ENCODE data around the gene OSBPL2.

Gene OSBPL2

GRCh38 chr20:62258499-62259293 is 20.4 kb downstream of the OSBPL2 start:
- DNase-seq (ENCODE audit: low spot score) = no peak

GRCh38 chr20:62259294-62259565 is 20.9 kb downstream of the OSBPL2 start:
- DNase-seq (ENCODE audit: low spot score) = no peak

GRCh38 chr20:62262064-62262463 is 23.7 kb downstream of the OSBPL2 start:
- DNase-seq (ENCODE audit: low spot score) = no peak

GRCh38 chr20:62263396-62263795 is 25.1 kb downstream of the OSBPL2 start:
- DNase-seq (ENCODE audit: low spot score) = no peak

- no peak for DNase-seq (ENCODE audit: low spot score)
These were observed 27.0 kb downstream of the OSBPL2 start for GRCh38 chr20:62265365-62265764.

GRCh38 chr20:62266340-62266739 is 28.0 kb downstream of the OSBPL2 start:
- no peak for DNase-seq (ENCODE audit: low spot score)

- no peak for DNase-seq (ENCODE audit: low spot score)
These were observed 28.5 kb downstream of the OSBPL2 start for GRCh38 chr20:62266851-62267250.

GRCh38 chr20:62267543-62267942 is 29.2 kb downstream of the OSBPL2 start:
- no peak for DNase-seq (ENCODE audit: low spot score)

- DNase-seq (ENCODE audit: low spot score) = no peak
These were observed 30.0 kb downstream of the OSBPL2 start for GRCh38 chr20:62268228-62268900.

- no peak for DNase-seq (ENCODE audit: low spot score)
These were observed 31.1 kb downstream of the OSBPL2 start for GRCh38 chr20:62269378-62269777.

- no peak for DNase-seq (ENCODE audit: low spot score)
These were observed 31.6 kb downstream of the OSBPL2 start for GRCh38 chr20:62269871-62270270.

GRCh38 chr20:62272200-62272599 is 33.9 kb downstream of the OSBPL2 start:
- DNase-seq (ENCODE audit: low spot score) = no peak

- DNase-seq (ENCODE audit: low spot score) = no peak
These were observed 35.1 kb downstream of the OSBPL2 start for GRCh38 chr20:62273416-62273815.

- no peak for DNase-seq (ENCODE audit: low spot score)
These were observed 36.1 kb downstream of the OSBPL2 start for GRCh38 chr20:62274332-62274950.

- DNase-seq (ENCODE audit: low spot score) = no peak
These were observed 36.9 kb downstream of the OSBPL2 start for GRCh38 chr20:62275219-62275618.

GRCh38 chr20:62276439-62276838 is 38.1 kb downstream of the OSBPL2 start:
- DNase-seq (ENCODE audit: low spot score) = no peak

- no peak for DNase-seq (ENCODE audit: low spot score)
These were observed 38.9 kb downstream of the OSBPL2 start for GRCh38 chr20:62277253-62277652.

GRCh38 chr20:62280303-62280702 is 42.0 kb downstream of the OSBPL2 start:
- no peak for DNase-seq (ENCODE audit: low spot score)

GRCh38 chr20:62281161-62281933 is 43.0 kb downstream of the OSBPL2 start:
- no peak for DNase-seq (ENCODE audit: low spot score)

GRCh38 chr20:62282103-62282502 is 43.8 kb downstream of the OSBPL2 start:
- no peak for DNase-seq (ENCODE audit: low spot score)

GRCh38 chr20:62282877-62283503 is 44.7 kb downstream of the OSBPL2 start:
- DNase-seq (ENCODE audit: low spot score) = no peak

GRCh38 chr20:62284448-62284847 is 46.1 kb downstream of the OSBPL2 start:
- no peak for DNase-seq (ENCODE audit: low spot score)

Data from D341Med (cell line).